Kidney (tissue), 14 donors: ENCODE measurements around the gene NFATC2. TPM values are rescaled to one million over a fixed set of nuclear protein-coding genes. Genes with fewer than 3 reads are reported as not detected.

Source experiments
- DNase-seq, 5 donors: peaks; one replicate each; pipeline ENCODE4 v3.0.0-alpha.2; 2013 to 2020
- FAIRE-seq: peaks from 2 replicates; lab custom pipeline; 2012; peaks lifted over from hg19 to GRCh38; lab: Jason Lieb, UNC
- H3K27ac ChIP-seq, 2 donors: one replicate each; pipeline ENCODE4 v1.7.0; 2013; ENCODE audit warnings: low read depth in 2 of 2, low read length in 2 of 2, inconsistent platforms in 1 of 2
- H3K27me3 ChIP-seq: one replicate; pipeline ENCODE4 v1.7.1; 2013; ENCODE audit warnings: low read length, inconsistent platforms; ENCODE audit not compliant: control insufficient read depth, insufficient read depth
- H3K36me3 ChIP-seq, 3 donors: one replicate each; pipeline versions ENCODE4 v1.7.0 to v1.7.1; 2013; ENCODE audit warnings: low read length in 3 of 3, control low read depth in 1 of 3, inconsistent platforms in 1 of 3; ENCODE audit not compliant: insufficient read depth in 3 of 3, control insufficient read depth in 2 of 3
- H3K4me1 ChIP-seq, 3 donors: one replicate each; pipeline versions ENCODE4 v1.7.0 to v1.7.1; 2013; ENCODE audit warnings: low read length in 3 of 3, inconsistent platforms in 1 of 3, low read depth in 1 of 3; ENCODE audit not compliant: control insufficient read depth in 2 of 3, insufficient read depth in 2 of 3
- H3K4me3 ChIP-seq, 3 donors: one replicate each; pipeline versions ENCODE4 v1.7.0 to v1.8.1; 2013; ENCODE audit warnings: low read length in 3 of 3, control low read depth in 1 of 3, inconsistent platforms in 1 of 3
- H3K9ac ChIP-seq, 3 donors: one replicate each; pipeline versions ENCODE4 v1.7.0 to v1.7.1; 2013; ENCODE audit warnings: low read length in 3 of 3, control low read depth in 1 of 3, inconsistent platforms in 1 of 3
- H3K9me3 ChIP-seq, 3 donors: one replicate each; pipeline versions ENCODE4 v1.7.0 to v1.7.1; 2013; ENCODE audit warnings: low read length in 3 of 3, control low read depth in 1 of 3, inconsistent platforms in 1 of 3; ENCODE audit not compliant: control insufficient read depth in 2 of 3, insufficient read depth in 1 of 3
- intact Hi-C: fragments of 100-400 bp; cut with DNase I; formaldehyde crosslinking; loops from one replicate; pipeline ENCODE4 v1.11.1; 2022
- polyA plus RNA-seq: library from polyadenylated mRNA; stranded (reverse); fragments of 350-450 nt; fragmentation: Illumina TruSeq; extraction: RNeasy Lipid Tissue Mini Kit (QIAGEN cat#74804); gene quantifications from one replicate; pipeline ENCODE4 v1.2.3, GENCODE V29; 2014; ENCODE audit warnings: low read depth, low replicate concordance; ENCODE audit not compliant: insufficient read depth
- total RNA-seq: library from RNA; stranded (reverse); fragmentation: NEBNext Ultra II Directional; extraction: Animal tissue kit (Norgen Biotek cat#: 25700); gene quantifications from one replicate; pipeline ENCODE4 v1.2.1, GENCODE V29; 2021
- TF ChIP-seq, protein P1 (sequence below): IDR thresholded peaks from 3 replicates; pipeline ENCODE4 v1.5.1; 2012; ENCODE audit warnings: mild to moderate bottlenecking, moderate library complexity, borderline replicate concordance; ENCODE audit not compliant: insufficient read depth; ENCODE audit errors: extremely low read depth
- donor health status: control.
- donor health status: control.
- donor health status: control.
- donor health status: control.
- donor health status: control.
- donor health status: DM: yes; HTN: yes; CAD: no.
- donor health status: Normal renal cell carcinoma (clear cell type).

NFATC2 gene
- total and polyA plus RNA-seq, 2 donors from 2014 or later, result 0.73 to 10.5 TPM

- intact Hi-C loops, result no loop called here
- peak in 2 of 5 donors; percentile 6 to 35 for DNase-seq
Observed at GRCh38 chr20:51417250-51418136, 125.0 kb downstream of the NFATC2 start.

GRCh38 chr20:51416532-51417249 is 125.8 kb downstream of the NFATC2 start:
- FAIRE-seq (no peak), DNase-seq (peak in 1 of 5 donors; percentile 8)
- peaks cover 0 to 2% (median 0%) of the 10 kb centered on the region in 3 donors for H3K4me1 ChIP-seq
- no peaks in the 10 kb centered on the region for H3K36me3 ChIP-seq
- H3K9me3 ChIP-seq, result no peaks in the 10 kb centered on the region
- intact Hi-C loops, result no loop called here
- H3K27me3 ChIP-seq, result no peaks in the 10 kb centered on the region
- H3K27ac ChIP-seq, result no peak overlapping the region
- TF ChIP-seq, protein P1, sequence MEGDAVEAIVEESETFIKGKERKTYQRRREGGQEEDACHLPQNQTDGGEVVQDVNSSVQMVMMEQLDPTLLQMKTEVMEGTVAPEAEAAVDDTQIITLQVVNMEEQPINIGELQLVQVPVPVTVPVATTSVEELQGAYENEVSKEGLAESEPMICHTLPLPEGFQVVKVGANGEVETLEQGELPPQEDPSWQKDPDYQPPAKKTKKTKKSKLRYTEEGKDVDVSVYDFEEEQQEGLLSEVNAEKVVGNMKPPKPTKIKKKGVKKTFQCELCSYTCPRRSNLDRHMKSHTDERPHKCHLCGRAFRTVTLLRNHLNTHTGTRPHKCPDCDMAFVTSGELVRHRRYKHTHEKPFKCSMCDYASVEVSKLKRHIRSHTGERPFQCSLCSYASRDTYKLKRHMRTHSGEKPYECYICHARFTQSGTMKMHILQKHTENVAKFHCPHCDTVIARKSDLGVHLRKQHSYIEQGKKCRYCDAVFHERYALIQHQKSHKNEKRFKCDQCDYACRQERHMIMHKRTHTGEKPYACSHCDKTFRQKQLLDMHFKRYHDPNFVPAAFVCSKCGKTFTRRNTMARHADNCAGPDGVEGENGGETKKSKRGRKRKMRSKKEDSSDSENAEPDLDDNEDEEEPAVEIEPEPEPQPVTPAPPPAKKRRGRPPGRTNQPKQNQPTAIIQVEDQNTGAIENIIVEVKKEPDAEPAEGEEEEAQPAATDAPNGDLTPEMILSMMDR, result no peak
- H3K4me3 ChIP-seq, result no peak overlapping the region
- no peak overlapping the region for H3K9ac ChIP-seq

More at GRCh38 chr20:51417250-51418136, 125.0 kb downstream of the NFATC2 start:
- no peaks in the 10 kb centered on the region for H3K27me3 ChIP-seq
- H3K36me3 ChIP-seq, result no peaks in the 10 kb centered on the region
- H3K4me3 ChIP-seq, result no peak overlapping the region
- H3K4me1 ChIP-seq, result peaks cover 0 to 1% (median 0%) of the 10 kb centered on the region in 3 donors
- no peak overlapping the region for H3K27ac ChIP-seq
- no peak overlapping the region for H3K9ac ChIP-seq
- no peak for FAIRE-seq
- no peaks in the 10 kb centered on the region for H3K9me3 ChIP-seq
- TF ChIP-seq, protein P1, result no peak

DNA sequence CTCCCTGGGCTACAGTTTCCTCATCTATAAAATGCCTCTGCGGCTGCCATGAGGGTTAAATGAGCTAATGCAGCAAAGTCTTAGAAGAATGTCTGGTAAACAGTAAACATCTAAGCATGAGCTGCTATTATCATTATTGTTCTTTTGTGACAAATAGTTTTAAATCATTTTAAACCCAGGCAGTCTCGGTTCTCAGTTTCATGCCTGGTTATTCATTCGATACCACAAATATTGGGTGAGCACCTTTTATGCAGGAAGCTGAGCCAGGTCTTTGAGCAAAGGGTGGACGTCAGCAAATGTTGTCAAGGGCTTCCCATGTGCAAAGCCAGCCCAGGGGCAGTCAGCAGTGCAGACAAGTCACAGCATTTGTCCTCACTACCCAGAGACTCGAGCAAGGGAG is 128.7 kb downstream of the NFATC2 start:
- DNase-seq, result no peak
- Histone ChIP-seq H3K9ac (no peak overlapping the region), H3K36me3 (no peaks in the 10 kb centered on the region), H3K4me1 (peaks cover 0 to 2% (median 0%) of the 10 kb centered on the region in 3 donors), H3K27me3 (no peaks in the 10 kb centered on the region), H3K27ac (no peak overlapping the region), H3K9me3 (peaks cover 0 to 4% (median 0%) of the 10 kb centered on the region in 3 donors), H3K4me3 (no peak overlapping the region)
- intact Hi-C loops, result no loop called here
- TF ChIP-seq, protein P1, result no peak
- FAIRE-seq, result no peak
